NCI-H774 (cell line): ENCODE data around the gene SEPTIN10.
"Not testable (repeated sequence)": the region's sequence is repeated elsewhere in the genome, so short reads cannot be mapped to it uniquely, and the experiment has no call there.

Source experiments
- DNase-seq: peaks from one replicate; lab custom pipeline; 2025; lab: John Stamatoyannopoulos, UW

Gene SEPTIN10

DNA sequence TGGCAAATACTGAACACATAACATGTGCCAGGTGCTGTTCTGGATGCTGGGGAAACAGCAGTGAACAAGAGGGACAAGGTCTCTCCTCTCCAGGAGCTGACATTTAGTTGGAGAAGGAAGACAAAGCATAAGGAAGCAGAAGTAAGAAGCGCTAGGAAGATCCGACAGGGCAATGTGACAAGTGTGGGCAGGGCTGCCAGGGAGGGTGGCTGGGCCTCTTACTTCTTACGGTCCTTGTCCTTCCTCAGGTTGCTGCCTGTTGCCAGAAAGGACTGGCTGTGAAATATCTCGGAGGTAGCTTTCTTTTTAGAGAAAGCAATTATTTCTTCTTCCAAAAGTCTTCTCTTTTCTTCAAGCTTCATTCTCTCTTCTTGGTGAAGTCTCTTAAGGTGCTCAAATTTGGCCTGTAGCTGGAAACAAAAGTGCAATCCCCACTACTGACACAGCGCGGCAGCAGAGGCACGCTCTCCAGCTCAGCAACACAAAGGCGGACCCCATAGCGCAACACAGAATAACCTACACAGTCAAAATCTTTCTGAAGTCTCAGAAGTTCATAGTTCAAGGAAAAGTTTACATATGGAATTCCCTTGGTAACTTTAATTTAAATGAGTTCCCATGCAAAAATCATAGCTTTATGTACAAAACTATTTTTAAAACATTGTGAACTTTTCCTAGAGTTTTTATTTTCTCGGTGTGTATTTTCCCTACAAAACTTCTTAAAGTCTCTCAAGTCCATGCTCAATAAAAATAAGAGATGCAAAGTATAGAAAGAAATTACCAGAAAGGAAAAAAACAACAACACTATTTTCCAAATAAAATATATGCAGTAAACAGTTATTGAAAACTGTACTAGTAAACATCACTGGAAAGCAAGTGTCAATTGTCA is 67.7 kb downstream of the SEPTIN10 start:
- no peak for DNase-seq

DNA sequence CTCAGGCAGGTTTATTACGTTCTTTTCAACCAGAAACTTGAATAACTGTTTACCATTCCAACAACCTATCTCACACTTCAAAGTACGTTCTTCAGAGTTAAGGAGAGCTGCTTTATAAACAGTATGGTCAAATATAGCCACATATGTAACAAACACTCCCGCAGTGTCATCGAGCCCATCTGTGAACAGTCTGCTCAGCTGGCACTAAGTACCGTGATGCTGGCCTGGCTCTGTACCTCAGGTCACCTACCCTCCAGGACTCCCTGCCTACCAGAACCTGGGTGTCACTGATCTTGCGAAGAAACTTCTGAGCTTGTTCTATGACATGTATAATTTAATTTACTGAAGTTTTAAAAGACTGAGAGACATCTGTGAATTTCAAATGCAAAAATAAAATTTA is 71.4 kb downstream of the SEPTIN10 start:
- DNase-seq, result no peak

GRCh38 chr2:109538546-109538945 is 75.2 kb downstream of the SEPTIN10 start:
- no peak for DNase-seq

DNA sequence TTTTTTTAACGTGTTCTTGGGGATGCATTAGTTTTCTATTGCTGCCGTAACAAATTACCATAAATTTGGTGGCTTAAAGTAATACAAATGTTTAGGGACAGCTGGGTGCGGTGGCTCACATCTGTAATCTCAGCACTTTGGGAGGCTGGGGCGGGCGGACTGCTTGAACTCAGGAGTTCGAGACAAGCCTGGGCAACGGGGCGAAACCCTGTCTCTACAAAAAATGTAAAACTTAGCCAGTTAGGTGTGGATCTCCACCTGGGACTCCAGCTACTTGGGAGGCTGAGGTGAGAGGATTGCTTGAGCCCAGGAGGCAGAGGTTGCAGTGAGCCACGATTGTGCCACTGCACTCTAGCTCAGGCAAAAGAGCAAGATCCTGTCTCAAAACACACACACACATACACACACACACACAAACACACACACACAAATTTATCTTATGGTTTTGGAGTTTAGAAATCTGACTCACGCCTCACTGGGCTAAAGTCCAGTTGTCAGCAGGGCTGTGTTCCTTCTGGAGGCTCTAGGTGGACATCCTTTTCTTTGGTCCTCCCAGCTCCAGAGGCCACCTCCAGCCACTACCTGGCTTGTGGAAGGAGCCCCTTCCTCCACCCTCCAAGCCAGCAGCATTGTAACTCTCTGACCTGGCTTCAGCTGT is 76.1 kb downstream of the SEPTIN10 start:
- DNase-seq, result no peak

DNA sequence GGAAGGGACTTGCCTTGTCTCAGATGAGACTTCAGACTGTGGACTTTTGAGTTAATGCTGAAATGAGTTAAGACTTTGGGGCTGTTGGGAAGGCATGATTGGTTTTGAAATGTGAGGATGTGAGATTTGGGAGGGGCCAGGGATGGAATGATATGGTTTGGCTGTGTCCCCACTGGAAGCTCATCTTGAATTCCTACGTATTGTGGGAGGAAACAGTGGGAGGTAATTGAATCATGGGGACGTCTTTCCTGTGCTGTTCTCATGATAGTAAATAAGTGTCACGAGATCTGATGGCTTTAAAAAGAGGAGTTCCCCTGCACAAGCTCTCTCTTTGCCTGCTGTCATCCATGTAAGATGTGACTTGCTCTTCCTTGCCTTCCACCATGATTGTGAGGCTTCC is 77.2 kb downstream of the SEPTIN10 start:
- not testable (repeated sequence) for DNase-seq

- no peak for DNase-seq
Measured at GRCh38 chr2:109535217-109535946, 78.4 kb downstream of the SEPTIN10 start.

GRCh38 chr2:109533823-109534222 is 79.9 kb downstream of the SEPTIN10 start:
- DNase-seq, result no peak

DNA sequence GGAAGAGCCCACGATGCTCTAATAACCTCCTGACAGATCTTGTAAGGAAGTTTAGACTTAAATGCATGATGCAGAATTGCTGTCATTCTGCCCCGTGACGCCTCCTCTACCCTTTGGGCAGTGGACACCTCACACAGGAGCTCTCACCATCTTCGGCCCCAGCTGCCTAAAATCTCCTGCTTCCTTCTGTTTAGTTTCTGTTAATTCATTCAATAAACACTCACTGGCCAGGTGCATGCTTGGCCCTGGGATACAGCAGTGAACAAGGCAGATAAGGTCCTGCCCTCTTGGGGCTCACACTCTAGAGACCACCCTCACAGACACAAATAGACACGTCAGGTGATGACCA is 81.1 kb downstream of the SEPTIN10 start:
- DNase-seq, result no peak

DNA sequence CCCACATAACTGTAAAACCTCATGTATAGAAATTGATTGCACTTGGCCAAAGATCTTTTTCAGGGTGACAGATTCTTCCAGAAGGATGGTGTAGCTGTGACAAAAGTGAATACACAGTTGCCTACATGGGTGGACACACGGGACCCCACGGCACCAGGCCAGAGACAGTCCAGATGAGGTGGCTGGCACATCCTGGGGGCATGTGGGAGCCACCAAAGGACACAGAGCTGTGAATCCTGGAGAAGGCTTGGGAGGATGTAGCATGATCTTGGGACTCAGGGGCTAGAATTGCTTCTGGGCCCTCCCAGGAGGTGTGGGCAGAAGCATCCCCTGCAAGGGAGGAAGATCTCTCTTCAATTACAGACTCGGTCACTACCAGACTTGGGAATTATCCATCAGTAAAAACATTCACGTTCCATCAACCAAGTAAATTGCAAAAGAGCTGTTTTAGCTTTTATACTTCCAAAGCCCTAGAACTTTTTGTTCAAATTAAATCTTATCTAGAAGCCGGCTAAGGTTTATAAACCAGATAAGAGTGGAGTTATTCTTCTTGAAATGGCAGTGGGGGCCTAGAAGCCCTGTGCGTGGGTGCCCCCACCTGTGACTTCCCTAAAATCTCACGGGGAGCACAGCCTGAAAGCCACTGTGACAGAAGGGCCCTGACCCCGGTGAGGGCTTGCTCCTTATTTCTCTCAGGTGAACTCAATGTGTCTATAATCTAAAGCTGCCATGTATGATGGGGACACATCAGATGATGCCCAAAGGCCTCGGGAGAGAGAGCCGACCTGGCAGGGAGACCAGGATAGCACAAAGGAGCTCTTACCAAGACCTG is 81.7 kb downstream of the SEPTIN10 start:
- no peak for DNase-seq

DNA sequence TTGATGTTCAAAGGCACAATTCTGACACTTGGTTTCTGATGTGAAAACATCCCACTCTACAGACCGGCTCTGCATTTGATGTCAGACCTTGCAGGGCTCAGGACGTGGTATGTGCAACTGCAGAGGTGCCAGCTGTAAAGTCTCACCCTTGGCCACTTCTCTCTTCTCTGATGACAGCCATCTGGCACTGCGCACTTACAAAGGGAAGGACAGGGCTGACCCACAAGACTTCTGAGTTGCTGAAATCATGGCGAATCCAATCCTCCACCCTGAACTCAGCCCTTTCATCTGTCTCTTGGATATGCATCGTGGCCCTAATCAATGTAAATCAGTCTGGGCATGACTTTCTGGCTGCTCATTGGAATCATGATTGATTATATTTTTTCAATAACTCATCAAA is 82.5 kb downstream of the SEPTIN10 start:
- DNase-seq, result no peak

- DNase-seq, result no peak
Measured at GRCh38 chr2:109530712-109531111, 83.1 kb downstream of the SEPTIN10 start.

DNA sequence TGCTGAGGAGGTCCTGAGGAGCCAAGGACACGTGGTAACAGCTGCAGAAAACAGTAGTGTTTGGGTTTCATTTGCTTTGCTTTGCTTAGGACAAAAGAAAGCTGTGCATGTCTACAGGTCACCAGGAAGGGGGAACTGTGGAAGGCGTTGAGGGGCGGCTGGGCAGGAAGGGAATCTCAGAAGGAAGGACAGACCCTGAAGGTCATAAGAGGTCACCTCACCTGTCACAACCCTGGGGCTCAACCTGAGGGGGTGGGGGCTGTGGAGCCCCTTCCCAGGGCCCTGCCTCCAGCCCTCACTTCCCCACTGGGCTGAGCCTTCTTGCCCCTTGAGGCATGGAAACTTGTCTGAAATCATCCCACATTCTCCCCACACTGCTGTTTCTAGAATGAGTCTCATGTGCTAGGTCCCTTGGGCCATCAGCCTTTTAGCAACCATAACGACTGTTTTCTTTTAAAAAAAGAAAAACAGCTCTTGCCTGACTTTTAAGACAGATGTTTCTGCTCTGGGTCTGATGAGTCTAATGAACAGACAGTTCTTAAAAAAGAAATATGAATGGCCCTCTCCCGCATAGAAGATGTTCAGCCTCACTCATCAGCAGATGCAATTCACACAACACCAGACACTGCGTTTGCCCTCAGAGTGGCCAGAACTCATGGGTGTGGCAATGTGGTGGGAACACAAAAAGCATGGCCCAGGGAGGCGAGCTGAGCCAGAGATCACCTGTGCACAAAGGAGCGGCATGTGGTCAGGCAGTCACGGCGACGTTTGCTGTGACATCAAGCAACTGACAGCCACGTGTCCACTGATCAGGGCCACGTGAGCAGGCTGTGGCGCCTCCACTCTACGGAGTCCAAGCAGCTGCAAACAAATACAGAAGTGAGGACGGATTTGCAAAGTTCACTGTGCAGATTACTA is 84.0 kb downstream of the SEPTIN10 start:
- no peak for DNase-seq

GRCh38 chr2:109528811-109529501 is 84.8 kb downstream of the SEPTIN10 start:
- DNase-seq, result no peak

GRCh38 chr2:109527846-109528705 is 85.7 kb downstream of the SEPTIN10 start:
- no peak for DNase-seq

GRCh38 chr2:109527079-109527478 is 86.7 kb downstream of the SEPTIN10 start:
- no peak for DNase-seq

GRCh38 chr2:109526442-109526970 is 87.3 kb downstream of the SEPTIN10 start:
- no peak for DNase-seq

DNA sequence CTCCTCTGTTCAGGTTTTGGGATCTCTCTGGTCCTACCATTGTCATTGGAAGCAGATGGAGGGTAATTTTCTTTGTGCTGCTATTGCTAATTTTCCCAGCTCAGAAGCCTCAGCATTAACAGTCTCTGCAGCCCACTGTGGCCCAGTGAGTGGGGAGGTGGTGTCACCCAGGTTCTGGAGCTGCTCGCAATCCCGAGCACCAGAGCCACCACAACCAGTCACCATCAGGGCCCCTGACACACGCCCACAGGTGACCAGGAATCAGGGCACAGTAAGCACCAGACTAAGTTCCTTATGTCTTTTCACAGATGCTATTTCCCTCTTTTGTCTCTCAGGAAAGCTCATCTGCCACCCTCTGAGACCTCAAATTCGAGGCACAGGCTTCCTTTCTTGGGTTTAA is 87.9 kb downstream of the SEPTIN10 start:
- DNase-seq, result no peak

GRCh38 chr2:109523536-109524361 is 90.0 kb downstream of the SEPTIN10 start:
- DNase-seq, result no peak
